Effector memory CD4-positive, alpha-beta T cell (primary cell): Measurements from ENCODE around the gene PTPRD.
"Not testable (repeated sequence)": the region's sequence is repeated elsewhere in the genome, so short reads cannot be mapped to it uniquely, and the experiment has no call there.

ENCODE experiments used
- DNase-seq, 3 donors: peaks; one replicate each; pipeline ENCODE4 v3.0.0-alpha.2; 2020
- H3K27ac ChIP-seq: 2 replicates; pipeline ENCODE4 v1.7.0; 2013; ENCODE audit warnings: mild to moderate bottlenecking, low read length, moderate library complexity; ENCODE audit not compliant: insufficient read depth, poor library complexity, severe bottlenecking
- H3K27me3 ChIP-seq: replicated peaks from 2 replicates; pipeline ENCODE4 v1.7.0; 2013; ENCODE audit warnings: mild to moderate bottlenecking, low read length; ENCODE audit not compliant: insufficient read depth, control insufficient read depth, poor library complexity, severe bottlenecking
- H3K36me3 ChIP-seq: 2 replicates; pipeline ENCODE4 v1.7.0; 2013; ENCODE audit warnings: mild to moderate bottlenecking, low read length, moderate library complexity; ENCODE audit not compliant: control insufficient read depth, insufficient read depth
- H3K4me1 ChIP-seq: 2 replicates; pipeline ENCODE4 v1.7.0; 2013; ENCODE audit warnings: low read length, mild to moderate bottlenecking; ENCODE audit not compliant: control insufficient read depth, insufficient read depth, poor library complexity, severe bottlenecking
- H3K4me3 ChIP-seq: 2 replicates; pipeline ENCODE4 v1.7.0; 2013; ENCODE audit warnings: low read length, low read depth, mild to moderate bottlenecking; ENCODE audit not compliant: insufficient read depth, poor library complexity, severe bottlenecking
- H3K9me3 ChIP-seq: 2 replicates; pipeline ENCODE4 v1.7.0; 2013; ENCODE audit warnings: mild to moderate bottlenecking, low read length, moderate library complexity; ENCODE audit not compliant: control insufficient read depth

Gene PTPRD

GRCh38 chr9:9033022-9033421 lies 1579.8 kb downstream of the PTPRD start:
- H3K27me3 ChIP-seq = no peaks in the 10 kb centered on the region
- H3K9me3 ChIP-seq = no peaks in the 10 kb centered on the region
- no peak overlapping the region for H3K4me3 ChIP-seq
- H3K4me1 ChIP-seq = no peaks in the 10 kb centered on the region
- H3K27ac ChIP-seq = no peak overlapping the region
- no peaks in the 10 kb centered on the region for H3K36me3 ChIP-seq
- no peak for DNase-seq

DNA sequence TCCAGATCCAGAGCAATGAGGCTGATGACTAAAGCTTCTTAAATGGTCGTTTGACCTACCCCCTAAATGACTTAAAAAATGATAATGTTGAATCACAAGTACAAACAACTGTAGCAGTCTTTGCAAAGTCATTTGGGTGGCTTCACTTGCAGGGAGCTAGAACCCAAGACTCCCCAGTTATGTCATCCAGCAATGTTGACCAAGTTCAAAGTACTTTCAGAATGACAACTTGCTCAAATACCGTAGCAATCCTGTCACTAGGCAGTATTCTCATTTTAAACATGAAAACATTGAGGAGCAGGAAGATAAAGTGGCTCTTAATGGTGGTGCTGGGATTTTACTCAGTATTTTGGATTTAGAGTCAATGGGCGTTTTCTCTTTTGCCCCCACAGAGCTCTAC lies 1596.2 kb downstream of the PTPRD start:
- Histone ChIP-seq H3K27ac (no peak overlapping the region), H3K9me3 (no peaks in the 10 kb centered on the region), H3K4me1 (no peaks in the 10 kb centered on the region), H3K36me3 (no peaks in the 10 kb centered on the region), H3K27me3 (no peaks in the 10 kb centered on the region), H3K4me3 (no peak overlapping the region)
- DNase-seq = no peak

DNA sequence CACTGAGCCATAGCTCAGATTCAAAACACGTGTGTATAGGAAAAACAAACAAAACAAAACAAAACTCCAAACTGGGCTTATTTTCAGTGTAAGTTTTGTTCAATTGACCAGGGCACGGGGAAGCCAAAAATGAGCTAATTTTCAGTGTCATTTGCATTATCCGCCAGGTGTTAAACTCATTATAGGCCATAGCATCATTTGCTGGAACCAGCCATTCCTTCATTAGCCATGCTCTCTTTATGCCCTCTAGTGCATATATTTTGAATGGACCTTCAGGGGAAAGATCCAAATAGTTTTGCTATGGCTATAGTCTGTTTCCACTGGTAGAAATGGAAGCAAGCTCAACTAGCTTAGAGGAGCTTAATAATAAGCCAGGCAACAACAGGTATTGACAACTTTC lies 1608.0 kb downstream of the PTPRD start:
- H3K27me3 ChIP-seq = no peaks in the 10 kb centered on the region
- H3K4me1 ChIP-seq = no peaks in the 10 kb centered on the region
- H3K36me3 ChIP-seq = no peaks in the 10 kb centered on the region
- H3K4me3 ChIP-seq = no peak overlapping the region
- no peaks in the 10 kb centered on the region for H3K9me3 ChIP-seq
- DNase-seq = no peak
- no peak overlapping the region for H3K27ac ChIP-seq

DNA sequence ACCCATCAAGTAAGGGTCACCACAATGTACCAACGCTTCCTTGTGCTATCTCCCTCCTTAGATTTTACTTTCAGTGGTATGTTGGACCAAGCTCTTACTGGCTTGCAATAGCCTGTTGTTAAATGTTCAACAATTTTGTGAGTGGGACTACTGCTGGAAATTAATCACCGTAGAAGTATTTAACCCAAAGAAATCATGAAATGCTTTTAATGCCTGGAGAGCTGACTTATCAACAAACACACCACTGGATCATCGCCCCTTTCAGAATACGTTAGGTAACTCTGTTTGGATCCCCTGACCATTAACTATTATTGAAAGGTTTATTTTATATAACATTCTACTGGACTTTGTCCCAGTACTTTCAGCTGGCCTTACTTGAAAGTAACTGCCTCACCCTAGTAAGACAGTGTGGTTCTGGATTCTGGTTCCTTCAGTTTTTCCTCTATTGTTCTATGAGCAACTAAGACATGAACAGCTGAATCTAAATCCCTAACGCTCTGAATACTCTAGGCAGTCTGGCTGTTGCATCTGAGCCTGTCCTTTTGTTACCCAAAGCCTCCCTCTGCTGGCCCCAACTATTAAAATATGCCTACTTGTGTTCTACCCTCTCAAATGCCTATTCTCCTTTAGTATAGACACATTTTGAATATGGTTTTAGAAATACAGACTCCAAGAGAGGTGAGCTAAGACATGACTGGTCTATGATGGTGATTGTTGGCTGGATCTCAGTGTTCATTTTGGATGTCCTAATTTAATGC lies 1609.8 kb downstream of the PTPRD start:
- Histone ChIP-seq H3K9me3 (no peaks in the 10 kb centered on the region), H3K4me3 (no peak overlapping the region), H3K36me3 (no peaks in the 10 kb centered on the region), H3K27ac (no peak overlapping the region), H3K4me1 (no peaks in the 10 kb centered on the region), H3K27me3 (no peaks in the 10 kb centered on the region)
- DNase-seq = no peak

GRCh38 chr9:8980496-8981013 lies 1632.2 kb downstream of the PTPRD start:
- Histone ChIP-seq H3K36me3 (no peaks in the 10 kb centered on the region), H3K27me3 (no peaks in the 10 kb centered on the region), H3K4me3 (no peak overlapping the region), H3K9me3 (no peaks in the 10 kb centered on the region), H3K27ac (no peak overlapping the region), H3K4me1 (no peaks in the 10 kb centered on the region)
- DNase-seq = no peak

DNA sequence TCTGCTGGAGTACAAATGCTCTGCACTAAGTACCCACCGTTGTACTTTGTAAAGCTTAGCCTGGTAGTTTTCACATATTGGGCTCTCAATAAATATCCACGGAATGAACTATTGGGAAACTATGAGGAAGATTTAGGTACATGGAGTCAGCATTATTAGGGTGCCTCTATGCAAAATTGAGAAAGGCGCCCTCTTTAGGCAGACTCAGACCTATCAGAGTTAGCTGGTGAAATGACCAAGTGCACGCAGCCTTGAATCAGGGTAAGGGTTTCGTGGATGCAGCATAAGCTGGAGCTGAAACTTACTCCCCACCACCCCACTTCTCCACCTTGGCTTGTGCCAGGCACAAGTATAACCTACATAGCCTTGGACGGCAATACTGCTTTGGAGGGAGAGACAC lies 1634.5 kb downstream of the PTPRD start:
- H3K9me3 ChIP-seq = no peaks in the 10 kb centered on the region
- DNase-seq = no peak
- no peak overlapping the region for H3K27ac ChIP-seq
- no peaks in the 10 kb centered on the region for H3K36me3 ChIP-seq
- no peaks in the 10 kb centered on the region for H3K4me1 ChIP-seq
- no peak overlapping the region for H3K4me3 ChIP-seq
- H3K27me3 ChIP-seq = no peaks in the 10 kb centered on the region

DNA sequence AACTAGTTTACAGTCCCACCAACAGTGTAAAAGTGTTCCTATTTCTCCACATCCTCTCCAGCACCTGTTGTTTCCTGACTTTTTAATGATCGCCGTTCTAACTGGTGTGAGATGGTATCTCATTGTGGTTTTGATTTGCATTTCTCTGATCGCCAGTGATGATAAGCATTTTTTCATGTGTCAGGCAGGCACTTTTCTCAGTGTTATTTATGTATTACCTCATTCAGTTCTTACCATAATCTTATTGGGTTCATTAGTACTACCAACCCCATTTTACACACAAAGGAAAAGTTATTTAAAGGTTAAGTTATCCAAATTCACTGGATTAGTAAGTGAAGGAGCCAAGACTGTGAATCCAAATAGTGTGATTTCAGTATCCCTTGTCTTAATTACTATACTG lies 1644.5 kb downstream of the PTPRD start:
- not testable (repeated sequence) for H3K4me1 ChIP-seq, H3K36me3 ChIP-seq, H3K9me3 ChIP-seq, H3K27ac ChIP-seq, H3K4me3 ChIP-seq, DNase-seq, H3K27me3 ChIP-seq

DNA sequence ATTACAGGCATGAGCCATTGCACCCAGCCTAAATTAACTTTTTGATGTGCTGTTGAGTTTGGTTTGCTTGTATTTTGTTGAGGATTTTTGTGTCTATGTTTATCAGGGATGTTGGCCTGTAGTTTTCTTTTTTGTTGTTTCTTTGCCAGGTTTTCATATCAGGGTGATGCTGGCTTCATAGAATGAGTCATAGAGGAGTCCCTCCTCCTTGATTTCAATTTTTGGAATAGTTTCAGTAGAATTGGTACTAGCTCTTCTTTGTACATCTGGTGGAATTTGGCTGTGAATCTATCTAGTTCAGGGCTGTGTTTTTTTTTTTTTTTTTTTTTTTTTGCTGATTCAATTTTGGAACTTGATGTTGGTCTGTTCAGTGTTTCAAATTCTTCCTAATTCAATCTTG lies 1648.9 kb downstream of the PTPRD start:
- Histone ChIP-seq H3K27me3 (no peaks in the 10 kb centered on the region), H3K9me3 (no peaks in the 10 kb centered on the region), H3K4me3 (no peak overlapping the region), H3K27ac (no peak overlapping the region), H3K36me3 (no peaks in the 10 kb centered on the region), H3K4me1 (no peaks in the 10 kb centered on the region)
- DNase-seq = no peak

DNA sequence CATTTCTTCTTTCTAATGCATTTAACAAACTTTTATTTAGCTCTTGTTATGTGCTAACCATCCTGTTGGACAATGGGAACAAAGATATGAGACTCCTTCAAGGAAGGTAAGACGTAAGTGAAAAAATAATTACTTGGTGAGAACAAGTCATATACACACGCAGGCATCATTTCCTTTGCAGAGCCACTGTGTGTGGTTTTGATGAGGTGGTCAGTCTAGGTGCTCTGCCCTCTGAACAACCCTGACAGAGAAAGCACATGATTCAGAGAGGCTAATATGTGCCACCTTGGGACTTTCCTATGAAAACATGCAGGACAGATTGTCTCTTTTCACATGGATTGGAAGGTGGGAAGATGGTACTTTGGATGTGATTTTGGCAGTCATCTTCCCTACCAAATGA lies 1650.7 kb downstream of the PTPRD start:
- H3K27me3 ChIP-seq = no peaks in the 10 kb centered on the region
- H3K27ac ChIP-seq = no peak overlapping the region
- no peaks in the 10 kb centered on the region for H3K36me3 ChIP-seq
- no peaks in the 10 kb centered on the region for H3K9me3 ChIP-seq
- DNase-seq = no peak
- no peaks in the 10 kb centered on the region for H3K4me1 ChIP-seq
- H3K4me3 ChIP-seq = no peak overlapping the region

GRCh38 chr9:8961186-8961851 lies 1651.5 kb downstream of the PTPRD start:
- no peaks in the 10 kb centered on the region for H3K27me3 ChIP-seq
- no peak overlapping the region for H3K4me3 ChIP-seq
- no peaks in the 10 kb centered on the region for H3K9me3 ChIP-seq
- no peaks in the 10 kb centered on the region for H3K36me3 ChIP-seq
- DNase-seq = no peak
- no peak overlapping the region for H3K27ac ChIP-seq
- no peaks in the 10 kb centered on the region for H3K4me1 ChIP-seq
